HepG2 (cell line): ENCODE measurements around the gene NPB. TPM values are rescaled to one million over a fixed set of nuclear protein-coding genes. Genes with fewer than 3 reads are reported as not detected.

Experiments
- AGO1 ChIP-seq: fragments of 200-400 bp; formaldehyde crosslinking; IDR thresholded peaks from 2 replicates; pipeline ENCODE4 v1.6.1; 2017; ENCODE audit warnings: mild to moderate bottlenecking, low read depth, low read length, moderate library complexity; ENCODE audit not compliant: poor library complexity, severe bottlenecking
- ATF7-NPFF ChIP-seq: sonication (generic); formaldehyde crosslinking; IDR thresholded peaks from 2 replicates; pipeline ENCODE4 v1.8.1; 2023; ENCODE audit warnings: mild to moderate bottlenecking, low read depth, missing genetic modification reagents, moderate library complexity
- EED ChIP-seq: sonication (generic); formaldehyde crosslinking; IDR thresholded peaks from 2 replicates; pipeline ENCODE4 v1.5.0; 2020; ENCODE audit warnings: mild to moderate bottlenecking, missing genetic modification reagents
- ERF ChIP-seq: IDR thresholded peaks from 2 replicates; pipeline ENCODE4 v1.6.1; 2018; ENCODE audit warnings: missing biosample characterization, missing genetic modification reagents
- KLF9 ChIP-seq: IDR thresholded peaks from 2 replicates; pipeline ENCODE4 v1.6.1; 2016; ENCODE audit warnings: low read depth
- NONO ChIP-seq, 2 experiments: fragments of 450-650 bp in 1 of 2; sonication (generic) in 1 of 2; formaldehyde crosslinking in 1 of 2; IDR thresholded peaks in 1 of 2; conservative IDR thresholded peaks in 1 of 2; 2 replicates each; pipeline versions ENCODE4 v1.6.1 to v1.8.0; 2017 to 2022; ENCODE audit warnings: mild to moderate bottlenecking in 1 of 2, missing genetic modification reagents in 1 of 2, moderate library complexity in 1 of 2
- SCMH1 ChIP-seq: sonication (generic); formaldehyde crosslinking; IDR thresholded peaks from 2 replicates; pipeline ENCODE4 v1.9.0; 2021; ENCODE audit warnings: missing genetic modification reagents, mild to moderate bottlenecking, borderline replicate concordance
- ZIK1 ChIP-seq: sonication (generic); formaldehyde crosslinking; IDR thresholded peaks from 2 replicates; pipeline ENCODE4 v1.5.0; 2020; ENCODE audit warnings: mild to moderate bottlenecking, low read depth, missing genetic modification reagents, borderline replicate concordance
- ZNF839 ChIP-seq: sonication (generic); formaldehyde crosslinking; IDR thresholded peaks from 2 replicates; pipeline ENCODE4 v1.4.0; 2020; ENCODE audit warnings: missing genetic modification reagents, mild to moderate bottlenecking, borderline replicate concordance
- ZNF878 ChIP-seq: sonication (generic); formaldehyde crosslinking; IDR thresholded peaks from 2 replicates; pipeline ENCODE4 v1.8.1; 2023; ENCODE audit warnings: mild to moderate bottlenecking, missing genetic modification reagents, moderate library complexity
- polyA plus RNA-seq, 8 experiments: library from polyadenylated mRNA; depleted of rRNA in 3 of 8; stranded (reverse) in 7 of 8; unstranded in 1 of 8; fragments of >200 nt; fragmentation: Illumina TruSeq in 4 of 8; extraction: Trizol in 4 of 8; gene quantifications; 2 replicates each; pipeline versions ENCODE4 v1.2.1 to v1.2.3, GENCODE V29; 2011 to 2016; ENCODE audit warnings: low read depth in 4 of 8, missing spikeins in 1 of 8, mixed read lengths in 1 of 8; ENCODE audit not compliant: insufficient read depth in 1 of 8
- total RNA-seq, 5 experiments: library from RNA; depleted of rRNA; stranded (reverse); fragments of >200 nt; fragmentation: Illumina TruSeq; extraction: Trizol; gene quantifications; 2 replicates each; pipeline ENCODE4 v1.2.3, GENCODE V29; 2016; ENCODE audit warnings: low read depth in 1 of 5
- TF ChIP-seq, protein P1 (sequence below): sonication (generic); formaldehyde crosslinking; IDR thresholded peaks from 2 replicates; pipeline ENCODE4 v1.4.0; 2020; ENCODE audit warnings: mild to moderate bottlenecking, low read depth, missing genetic modification reagents
- TF ChIP-seq, protein P2 (sequence below): sonication (generic); formaldehyde crosslinking; IDR thresholded peaks from 2 replicates; pipeline ENCODE4 v1.4.0; 2020; ENCODE audit warnings: missing genetic modification reagents, borderline replicate concordance
- TF ChIP-seq, protein P3 (sequence below): sonication (generic); formaldehyde crosslinking; conservative IDR thresholded peaks from 2 replicates; pipeline ENCODE4 v1.8.1; 2023; ENCODE audit warnings: missing genetic modification reagents

NPB gene
- total and polyA plus RNA-seq, 2 of the 13 experiments (the other 11 are each of a cell fraction or from before 2014, with no cell fraction given), result 0.11 to 0.93 TPM

DNA sequence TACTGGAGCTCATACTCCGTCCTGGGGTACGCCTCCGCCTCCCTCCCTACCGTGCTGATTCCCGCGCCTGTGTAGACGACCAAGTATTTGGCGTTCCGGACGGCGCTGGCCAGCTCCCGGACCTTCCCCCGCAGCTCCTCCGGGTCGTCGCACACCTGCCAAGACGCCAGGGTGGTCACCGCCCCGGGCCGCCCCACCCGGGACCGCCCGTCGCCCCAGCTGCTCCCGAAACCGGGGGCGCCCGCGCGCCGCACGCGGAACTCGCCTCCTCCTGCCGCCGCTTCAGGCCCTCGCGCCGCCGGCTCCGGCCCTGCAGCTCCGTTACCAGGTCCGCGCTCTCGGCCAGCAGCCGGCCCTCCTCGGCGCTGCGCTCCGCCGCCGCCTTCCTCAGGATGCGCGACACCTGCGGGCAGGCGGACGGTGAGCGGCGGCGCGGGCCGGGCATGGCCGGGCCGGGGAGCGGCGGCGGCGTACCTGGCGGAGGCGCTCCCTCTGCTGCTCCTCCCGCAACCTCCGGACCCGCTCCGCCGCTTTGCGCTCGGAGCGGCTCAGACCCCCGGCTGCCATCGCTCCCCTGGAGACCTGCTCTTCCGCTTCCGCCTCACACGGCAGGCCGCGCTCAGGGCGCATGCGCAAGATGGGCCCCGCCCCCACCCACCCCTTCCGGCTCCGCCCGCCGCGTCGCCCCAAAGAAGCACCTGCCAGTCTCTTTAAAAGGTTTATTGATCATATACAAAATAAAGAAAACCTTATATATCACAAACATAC lies 15.7 kb downstream of the NPB start, which contains the start of gene SIRT7 (continued):
- TF ChIP-seq ZNF839, result no peak
- TF ChIP-seq, protein P1, sequence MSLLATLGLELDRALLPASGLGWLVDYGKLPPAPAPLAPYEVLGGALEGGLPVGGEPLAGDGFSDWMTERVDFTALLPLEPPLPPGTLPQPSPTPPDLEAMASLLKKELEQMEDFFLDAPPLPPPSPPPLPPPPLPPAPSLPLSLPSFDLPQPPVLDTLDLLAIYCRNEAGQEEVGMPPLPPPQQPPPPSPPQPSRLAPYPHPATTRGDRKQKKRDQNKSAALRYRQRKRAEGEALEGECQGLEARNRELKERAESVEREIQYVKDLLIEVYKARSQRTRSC (CRISPR knock-in tag), result no peak
- TF ChIP-seq EED, result 0 out of 2 replicates have a peak, but pooled peaks have one; percentile 24
- peak; percentile 31; the same call in 1 of the 2 replicates for TF ChIP-seq ERF (CRISPR knock-in tag)
- TF ChIP-seq SCMH1, result no peak
- TF ChIP-seq ZIK1, result peak; percentile 70; the same call in 1 of the 2 replicates
- TF ChIP-seq NONO (IDR thresholded peaks at IDR 0.05), result no peak
- no peak for TF ChIP-seq NONO (CRISPR knock-in tag; conservative IDR thresholded peaks at IDR 0.05)
- TF ChIP-seq, protein P2, sequence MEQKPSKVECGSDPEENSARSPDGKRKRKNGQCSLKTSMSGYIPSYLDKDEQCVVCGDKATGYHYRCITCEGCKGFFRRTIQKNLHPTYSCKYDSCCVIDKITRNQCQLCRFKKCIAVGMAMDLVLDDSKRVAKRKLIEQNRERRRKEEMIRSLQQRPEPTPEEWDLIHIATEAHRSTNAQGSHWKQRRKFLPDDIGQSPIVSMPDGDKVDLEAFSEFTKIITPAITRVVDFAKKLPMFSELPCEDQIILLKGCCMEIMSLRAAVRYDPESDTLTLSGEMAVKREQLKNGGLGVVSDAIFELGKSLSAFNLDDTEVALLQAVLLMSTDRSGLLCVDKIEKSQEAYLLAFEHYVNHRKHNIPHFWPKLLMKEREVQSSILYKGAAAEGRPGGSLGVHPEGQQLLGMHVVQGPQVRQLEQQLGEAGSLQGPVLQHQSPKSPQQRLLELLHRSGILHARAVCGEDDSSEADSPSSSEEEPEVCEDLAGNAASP, result peak; percentile 40; the same call in 1 of the 2 replicates
- no peak for TF ChIP-seq ZNF878
- no peak for TF ChIP-seq KLF9 (CRISPR knock-in tag)
- TF ChIP-seq, protein P3, sequence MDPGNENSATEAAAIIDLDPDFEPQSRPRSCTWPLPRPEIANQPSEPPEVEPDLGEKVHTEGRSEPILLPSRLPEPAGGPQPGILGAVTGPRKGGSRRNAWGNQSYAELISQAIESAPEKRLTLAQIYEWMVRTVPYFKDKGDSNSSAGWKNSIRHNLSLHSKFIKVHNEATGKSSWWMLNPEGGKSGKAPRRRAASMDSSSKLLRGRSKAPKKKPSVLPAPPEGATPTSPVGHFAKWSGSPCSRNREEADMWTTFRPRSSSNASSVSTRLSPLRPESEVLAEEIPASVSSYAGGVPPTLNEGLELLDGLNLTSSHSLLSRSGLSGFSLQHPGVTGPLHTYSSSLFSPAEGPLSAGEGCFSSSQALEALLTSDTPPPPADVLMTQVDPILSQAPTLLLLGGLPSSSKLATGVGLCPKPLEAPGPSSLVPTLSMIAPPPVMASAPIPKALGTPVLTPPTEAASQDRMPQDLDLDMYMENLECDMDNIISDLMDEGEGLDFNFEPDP (CRISPR knock-in tag), result no peak
- TF ChIP-seq ATF7-NPFF (CRISPR knock-in tag), result peak; percentile 44
- TF ChIP-seq AGO1, result peak; percentile 79
